ENCODE measurements around the gene ATMIN. TPM values are rescaled to one million over a fixed set of nuclear protein-coding genes. Genes with fewer than 3 reads are reported as not detected.
A peak's percentile ranks its signal among the peaks of the same experiment; 100 is the strongest.

ATMIN gene
- total and polyA plus RNA-seq, 2 of the 13 experiments (the other 11 are each of a cell fraction or from before 2014, with no cell fraction given): 34.6 to 60.4 TPM

DNA sequence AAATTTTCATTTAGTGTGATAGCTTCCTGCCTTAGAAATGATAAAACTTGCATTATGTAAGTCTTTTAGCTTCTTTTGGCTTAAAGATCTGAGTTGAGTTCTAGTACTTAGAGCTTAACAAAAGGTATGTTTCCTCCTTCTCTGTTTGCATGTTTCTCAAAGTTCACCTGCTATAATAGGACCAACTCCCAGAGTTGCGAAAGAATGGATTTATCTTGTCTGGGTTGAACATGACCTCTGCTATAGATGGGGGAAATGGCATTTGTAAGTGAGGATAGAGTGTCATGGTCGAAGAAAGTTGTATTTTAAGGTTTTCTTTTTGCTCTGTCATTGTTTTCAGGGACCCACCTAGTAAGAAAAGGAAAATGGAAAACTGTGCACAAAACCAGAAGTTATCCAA, 7.2 kb downstream of the ATMIN start (continued):
- TF ChIP-seq, protein P1, sequence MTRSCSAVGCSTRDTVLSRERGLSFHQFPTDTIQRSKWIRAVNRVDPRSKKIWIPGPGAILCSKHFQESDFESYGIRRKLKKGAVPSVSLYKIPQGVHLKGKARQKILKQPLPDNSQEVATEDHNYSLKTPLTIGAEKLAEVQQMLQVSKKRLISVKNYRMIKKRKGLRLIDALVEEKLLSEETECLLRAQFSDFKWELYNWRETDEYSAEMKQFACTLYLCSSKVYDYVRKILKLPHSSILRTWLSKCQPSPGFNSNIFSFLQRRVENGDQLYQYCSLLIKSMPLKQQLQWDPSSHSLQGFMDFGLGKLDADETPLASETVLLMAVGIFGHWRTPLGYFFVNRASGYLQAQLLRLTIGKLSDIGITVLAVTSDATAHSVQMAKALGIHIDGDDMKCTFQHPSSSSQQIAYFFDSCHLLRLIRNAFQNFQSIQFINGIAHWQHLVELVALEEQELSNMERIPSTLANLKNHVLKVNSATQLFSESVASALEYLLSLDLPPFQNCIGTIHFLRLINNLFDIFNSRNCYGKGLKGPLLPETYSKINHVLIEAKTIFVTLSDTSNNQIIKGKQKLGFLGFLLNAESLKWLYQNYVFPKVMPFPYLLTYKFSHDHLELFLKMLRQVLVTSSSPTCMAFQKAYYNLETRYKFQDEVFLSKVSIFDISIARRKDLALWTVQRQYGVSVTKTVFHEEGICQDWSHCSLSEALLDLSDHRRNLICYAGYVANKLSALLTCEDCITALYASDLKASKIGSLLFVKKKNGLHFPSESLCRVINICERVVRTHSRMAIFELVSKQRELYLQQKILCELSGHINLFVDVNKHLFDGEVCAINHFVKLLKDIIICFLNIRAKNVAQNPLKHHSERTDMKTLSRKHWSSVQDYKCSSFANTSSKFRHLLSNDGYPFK (CRISPR knock-in tag; IDR thresholded peaks at IDR 0.05; ENCODE audit: borderline replicate concordance): no peak
- TF ChIP-seq CEBPB (IDR thresholded peaks at IDR 0.05; ENCODE audit: borderline replicate concordance, low read depth, low read length) (peak; percentile 83), SALL2 (CRISPR knock-in tag; IDR thresholded peaks at IDR 0.05) (no peak), ZIK1 (CRISPR knock-in tag; IDR thresholded peaks at IDR 0.05; ENCODE audit: borderline replicate concordance, low read depth) (no peak), SOX13 (IDR thresholded peaks at IDR 0.05) (no peak), SOX13 (CRISPR knock-in tag; conservative IDR thresholded peaks at IDR 0.05 in 1 of 2, IDR thresholded peaks at IDR 0.05 in 1 of 2) (peak in 1 of 2 experiments; percentile 41; a peak in 1 of 4 replicates)

- intact Hi-C loops (cut with micrococcal nuclease; ENCODE audit: unreplicated experiment): no loop called here
- Histone ChIP-seq H2AFZ (ENCODE audit: low read length) (no peak overlapping the region), H3K4me2 (ENCODE audit: low read depth, low read length) (no peak overlapping the region), H3K27ac (ENCODE audit: extremely low read length, insufficient read depth, low read length) (no peak overlapping the region), H3K9ac (ENCODE audit: insufficient read depth, low read depth, low read length) (no peak overlapping the region), H4K20me1 (ENCODE audit: insufficient read depth, low read length) (no peaks in the 10 kb centered on the region), H3K36me3 (replicated peaks in 1 of 2; ENCODE audit: control insufficient read depth in 1 of 2, insufficient read depth in 2 of 2, low read length in 2 of 2) (no peaks in the 10 kb centered on the region), H3K4me1 (ENCODE audit: insufficient read depth, low read length) (no peaks in the 10 kb centered on the region), H3K79me2 (ENCODE audit: insufficient read depth, low read length) (no peaks in the 10 kb centered on the region), H3K27me3 (ENCODE audit: control insufficient read depth in 1 of 2, insufficient read depth in 2 of 2, low read length in 2 of 2) (no peaks in the 10 kb centered on the region), H3K9me3 (ENCODE audit: low read length) (peaks cover 11% of the 10 kb centered on the region; the same call in 1 of the 2 replicates), H3K4me3 (replicated peaks in 1 of 3; ENCODE audit: insufficient read depth in 1 of 3, low read depth in 2 of 3, low read length in 3 of 3) (no peak overlapping the region)
- FAIRE-seq (no peak), ATAC-seq (no peak), DNase-seq (ENCODE audit: low spot score) (no peak)
- CTCF ChIA-PET (ENCODE audit: low intra/inter-chr PET ratio, low total read pairs): no interaction called here
- no TSS peak for BruUV-seq (replicated peaks)
- 60% methylated on average over 11 of the region's 11 CpGs for WGBS (ENCODE audit: low lambda C conversion rate)
- in situ Hi-C loops (cut with HindIII; ENCODE audit: extremely low pct_ligation_motif_present, low pct_unique_long_range_greater_than_20kb): no loop called here
- POLR2A ChIA-PET: no interaction called here
- TF ChIP-seq SCMH1 (CRISPR knock-in tag; IDR thresholded peaks at IDR 0.05; ENCODE audit: borderline replicate concordance) (no peak), ZKSCAN5 (CRISPR knock-in tag; IDR thresholded peaks at IDR 0.05) (no peak), GLMP (CRISPR knock-in tag; IDR thresholded peaks at IDR 0.05; ENCODE audit: borderline replicate concordance) (no peak), ZNF780A (CRISPR knock-in tag; IDR thresholded peaks at IDR 0.05) (no peak), ZNF773 (CRISPR knock-in tag; IDR thresholded peaks at IDR 0.05; ENCODE audit: borderline replicate concordance) (no peak), ARID4A (CRISPR knock-in tag; IDR thresholded peaks at IDR 0.05; ENCODE audit: borderline replicate concordance) (no peak), ESRRA (CRISPR knock-in tag; IDR thresholded peaks at IDR 0.05; ENCODE audit: low read depth) (no peak), ZNF326 (CRISPR knock-in tag; IDR thresholded peaks at IDR 0.05; ENCODE audit: borderline replicate concordance) (no peak), NPAS2 (CRISPR knock-in tag; IDR thresholded peaks at IDR 0.05; ENCODE audit: borderline replicate concordance) (no peak), ZNF552 (CRISPR knock-in tag; IDR thresholded peaks at IDR 0.05; ENCODE audit: borderline replicate concordance) (no peak)
Observed at GRCh38 chr16:81053761-81054160, 18.1 kb downstream of the ATMIN start.
